PC-9 (cell line): ENCODE data around the gene SOWAHC. TPM values are rescaled to one million over a fixed set of nuclear protein-coding genes. Genes with fewer than 3 reads are reported as not detected.

Experiments
- BruUV-seq: library from RNA; stranded (reverse); fragments of 400-500 nt; replicated peaks from 2 replicates; lab custom pipeline; 2021; lab: Mats Ljungman, UMichigan
- CTCF ChIA-PET: fragments of 300-600 bp; sonication (Branson Sonifier 250); formaldehyde crosslinking; loops from one replicate; lab custom pipeline; 2022; ENCODE audit warnings: antibody characterized with exemption; lab: Charles Lee
- POLR2A ChIA-PET: fragments of 300-600 bp; sonication (Branson Sonifier 250); formaldehyde crosslinking; loops from one replicate; lab custom pipeline; 2022; ENCODE audit warnings: antibody characterized with exemption; ENCODE audit not compliant: unreplicated experiment; lab: Charles Lee
- DNase-seq, 2 experiments: peaks; one replicate each; pipeline versions ENCODE4 v3.0.0 to v3.0.0-alpha.2; 2015 to 2022; ENCODE audit warnings: mixed read lengths in 1 of 2
- H2AFZ ChIP-seq: fragments of 200-600 bp; sonication (generic); 2 replicates; pipeline ENCODE4 v1.8.1; 2017; ENCODE audit warnings: antibody characterized with exemption
- H3F3A ChIP-seq: fragments of 200-600 bp; sonication (generic); 2 replicates; pipeline ENCODE4 v1.8.1; 2017; ENCODE audit warnings: antibody characterized with exemption, mild to moderate bottlenecking, low read depth; ENCODE audit not compliant: insufficient read depth
- H3K27ac ChIP-seq: fragments of 200-600 bp; sonication (generic); 2 replicates; pipeline ENCODE4 v1.6.1; 2016; ENCODE audit warnings: mixed run types
- H3K27me3 ChIP-seq: fragments of 200-600 bp; sonication (generic); 2 replicates; pipeline ENCODE4 v1.6.1; 2016; ENCODE audit warnings: low read depth, mixed run types; ENCODE audit not compliant: insufficient read depth
- H3K36me3 ChIP-seq: fragments of 200-600 bp; sonication (generic); 2 replicates; pipeline ENCODE4 v1.6.1; 2016; ENCODE audit warnings: low read depth, mixed run types
- H3K4me1 ChIP-seq: fragments of 200-600 bp; sonication (generic); replicated peaks from 2 replicates; pipeline ENCODE4 v1.6.1; 2016; ENCODE audit warnings: mixed run types; ENCODE audit not compliant: insufficient read depth
- H3K4me2 ChIP-seq: fragments of 200-600 bp; sonication (generic); 2 replicates; pipeline ENCODE4 v1.6.1; 2017; ENCODE audit warnings: mixed run types
- H3K4me3 ChIP-seq: fragments of 200-600 bp; sonication (generic); 2 replicates; pipeline ENCODE4 v1.6.1; 2016; ENCODE audit warnings: mixed run types
- H3K79me2 ChIP-seq: fragments of 200-600 bp; sonication (generic); 2 replicates; pipeline ENCODE4 v1.6.1; 2017; ENCODE audit warnings: low read depth, mixed run types
- H3K9me2 ChIP-seq: fragments of 200-600 bp; sonication (generic); 2 replicates; pipeline ENCODE4 v1.8.1; 2017; ENCODE audit warnings: mild to moderate bottlenecking; ENCODE audit not compliant: insufficient read depth
- H3K9me3 ChIP-seq: fragments of 200-600 bp; sonication (generic); 2 replicates; pipeline ENCODE4 v1.8.1; 2016; ENCODE audit warnings: low read depth; ENCODE audit not compliant: insufficient read depth
- H4K20me1 ChIP-seq: fragments of 200-600 bp; sonication (generic); 2 replicates; pipeline ENCODE4 v1.8.1; 2017; ENCODE audit not compliant: insufficient read depth
- CTCF ChIP-seq: fragments of 200-600 bp; sonication (generic); conservative IDR thresholded peaks from 2 replicates; pipeline ENCODE4 v1.6.1; 2017; ENCODE audit warnings: mixed run types, antibody characterized with exemption, mild to moderate bottlenecking, moderate library complexity
- EZH2 ChIP-seq: fragments of 200-600 bp; sonication (generic); IDR thresholded peaks from 2 replicates; pipeline ENCODE4 v1.8.0; 2017; ENCODE audit warnings: antibody characterized with exemption, low read depth
- intact Hi-C: fragments of 100-400 bp; cut with micrococcal nuclease; formaldehyde crosslinking; loops from one replicate; pipeline ENCODE4 v1.10.0; 2022; ENCODE audit not compliant: unreplicated experiment
- total RNA-seq: library from RNA; stranded (reverse); gene quantifications from 2 replicates; pipeline ENCODE4 v1.2.3, GENCODE V29; 2021

Gene SOWAHC
- total RNA-seq, 1 experiment from 2014 or later, result 14.3 TPM

GRCh38 chr2:109604597-109604996 is 9.6 kb upstream of the SOWAHC start:
- Histone ChIP-seq H3K27ac (peak overlapping the region; percentile 68), H4K20me1 (no peaks in the 10 kb centered on the region), H3K4me3 (no peak overlapping the region), H3K36me3 (no peaks in the 10 kb centered on the region), H3K4me2 (peak overlapping the region; percentile 19; the same call in 1 of the 2 replicates), H3K79me2 (peaks cover 70% of the 10 kb centered on the region), H3K9me2 (no peaks in the 10 kb centered on the region), H3F3A (peaks cover 9% of the 10 kb centered on the region; the same call in 1 of the 2 replicates), H3K4me1 (peaks cover 53% of the 10 kb centered on the region), H3K9me3 (peaks cover 6% of the 10 kb centered on the region; the same call in 1 of the 2 replicates), H2AFZ (no peak overlapping the region), H3K27me3 (no peaks in the 10 kb centered on the region)
- TF ChIP-seq CTCF (no peak), EZH2 (no peak)
- ChIA-PET CTCF (interaction anchor here (0.6 to 1.3 kb wide), 2 partner anchors 100 to 512 kb away, joined by 3 to 5 read pairs; no protein-coding TSS in a partner anchor), POLR2A (interaction anchor here (0.6 to 1.0 kb wide), 4 partner anchors 10 to 570 kb away, joined by 3 to 8 read pairs (median 6); partner anchors contain the start of genes SEPTIN10 and SOWAHC)
- peak; percentile 75 to 77 for DNase-seq
- intact Hi-C loops, result loop anchor here (2.0 to 10.0 kb wide), 3 partner anchors 37 to 480 kb away; partner anchors contain the start of gene SH3RF3
- no TSS peak for BruUV-seq

GRCh38 chr2:109607766-109608165 is 6.4 kb upstream of the SOWAHC start:
- POLR2A ChIA-PET, result no interaction called here
- H3K27ac ChIP-seq, result peak overlapping the region; percentile 74
- peaks cover 8% of the 10 kb centered on the region; the same call in 1 of the 2 replicates for H3K9me3 ChIP-seq
- peaks cover 74% of the 10 kb centered on the region for H3K4me1 ChIP-seq
- H4K20me1 ChIP-seq, result no peaks in the 10 kb centered on the region
- BruUV-seq, result no TSS peak
- TF ChIP-seq EZH2 (no peak), CTCF (no peak)
- CTCF ChIA-PET, result no interaction called here
- no peaks in the 10 kb centered on the region for H3K27me3 ChIP-seq
- no peak overlapping the region for H2AFZ ChIP-seq
- H3K4me3 ChIP-seq, result no peak overlapping the region
- peaks cover 10% of the 10 kb centered on the region; the same call in 1 of the 2 replicates for H3F3A ChIP-seq
- intact Hi-C loops, result loop anchor here (10.0 kb wide), 1 partner anchor 483 kb away; the partner anchor contains the start of gene SH3RF3
- H3K79me2 ChIP-seq, result peaks cover 82% of the 10 kb centered on the region
- H3K9me2 ChIP-seq, result no peaks in the 10 kb centered on the region
- DNase-seq, result peak in 1 of 2 experiments; percentile 59
- H3K36me3 ChIP-seq, result no peaks in the 10 kb centered on the region
- H3K4me2 ChIP-seq, result peak overlapping the region; percentile 77

GRCh38 chr2:109609352-109610024 is 4.7 kb upstream of the SOWAHC start:
- peak in 1 of 2 experiments; percentile 50 for DNase-seq
- intact Hi-C loops, result loop anchor here (10.0 kb wide), 1 partner anchor 485 kb away; the partner anchor contains the start of gene SH3RF3
- CTCF ChIA-PET, result no interaction called here
- Histone ChIP-seq H3K79me2 (peaks cover 81% of the 10 kb centered on the region), H2AFZ (peak overlapping the region; percentile 56), H3K27me3 (no peaks in the 10 kb centered on the region), H3F3A (peaks cover 16% of the 10 kb centered on the region; the same call in 1 of the 2 replicates), H3K36me3 (no peaks in the 10 kb centered on the region), H3K4me3 (peak overlapping the region; percentile 45; the same call in 1 of the 2 replicates), H3K9me3 (peaks cover 8% of the 10 kb centered on the region; the same call in 1 of the 2 replicates), H4K20me1 (no peaks in the 10 kb centered on the region), H3K9me2 (no peaks in the 10 kb centered on the region), H3K27ac (peak overlapping the region; percentile 74), H3K4me2 (peak overlapping the region; percentile 77), H3K4me1 (peaks cover 72% of the 10 kb centered on the region)
- BruUV-seq, result no TSS peak
- POLR2A ChIA-PET, result interaction anchor here (0.6 to 0.7 kb wide), 3 partner anchors 39 to 112 kb away, joined by 5 to 27 read pairs (median 7); no protein-coding TSS in a partner anchor
- TF ChIP-seq CTCF, result no peak
- TF ChIP-seq EZH2, result no peak
